Ectodermal cell (in vitro differentiated cells): ENCODE data around the gene MIER3. TPM values are rescaled to one million over a fixed set of nuclear protein-coding genes. Genes with fewer than 3 reads are reported as not detected.

Experiments used
- H3K27ac ChIP-seq: 2 replicates; pipeline ENCODE4 v1.7.0; 2013; ENCODE audit warnings: mild to moderate bottlenecking, low read depth, low read length; ENCODE audit not compliant: insufficient read depth, poor library complexity, severe bottlenecking
- H3K27me3 ChIP-seq: 2 replicates; pipeline ENCODE4 v1.7.0; 2013; ENCODE audit warnings: mild to moderate bottlenecking, low read length; ENCODE audit not compliant: insufficient read depth, control insufficient read depth, poor library complexity, severe bottlenecking
- H3K36me3 ChIP-seq: one replicate; pipeline ENCODE4 v1.7.0; 2013; ENCODE audit warnings: low read length; ENCODE audit not compliant: control insufficient read depth, insufficient read depth
- H3K4me1 ChIP-seq: one replicate; pipeline ENCODE4 v1.7.0; 2013; ENCODE audit warnings: low read length; ENCODE audit not compliant: control insufficient read depth, insufficient read depth
- H3K4me3 ChIP-seq: 2 replicates; pipeline ENCODE4 v1.7.0; 2013; ENCODE audit warnings: low read depth, low read length, control low read depth; ENCODE audit not compliant: insufficient read depth
- H3K9me3 ChIP-seq: 2 replicates; pipeline ENCODE4 v1.7.0; 2013; ENCODE audit warnings: mild to moderate bottlenecking, low read length, moderate library complexity; ENCODE audit not compliant: control insufficient read depth
- WGBS, 2 experiments: methylation state at CpG; one replicate each; pipeline ENCODE4 v1.1.7; 2013; ENCODE audit warnings: missing lambda C conversion rate in 2 of 2; 5-methylcytosine and 5-hydroxymethylcytosine counted together
- polyA plus RNA-seq, 4 experiments: library from polyadenylated mRNA; stranded (reverse); fragments of 50-300 nt; gene quantifications; one replicate each; pipeline ENCODE4 v1.2.3, GENCODE V29; 2013

Gene MIER3, protein sequence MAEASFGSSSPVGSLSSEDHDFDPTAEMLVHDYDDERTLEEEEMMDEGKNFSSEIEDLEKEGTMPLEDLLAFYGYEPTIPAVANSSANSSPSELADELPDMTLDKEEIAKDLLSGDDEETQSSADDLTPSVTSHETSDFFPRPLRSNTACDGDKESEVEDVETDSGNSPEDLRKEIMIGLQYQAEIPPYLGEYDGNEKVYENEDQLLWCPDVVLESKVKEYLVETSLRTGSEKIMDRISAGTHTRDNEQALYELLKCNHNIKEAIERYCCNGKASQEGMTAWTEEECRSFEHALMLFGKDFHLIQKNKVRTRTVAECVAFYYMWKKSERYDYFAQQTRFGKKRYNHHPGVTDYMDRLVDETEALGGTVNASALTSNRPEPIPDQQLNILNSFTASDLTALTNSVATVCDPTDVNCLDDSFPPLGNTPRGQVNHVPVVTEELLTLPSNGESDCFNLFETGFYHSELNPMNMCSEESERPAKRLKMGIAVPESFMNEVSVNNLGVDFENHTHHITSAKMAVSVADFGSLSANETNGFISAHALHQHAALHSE
- polyA plus RNA-seq (2013, experiment 1 of 4), result 30.8 TPM
- polyA plus RNA-seq (2013, experiment 2 of 4), result 30.3 TPM
- 25.1 TPM for polyA plus RNA-seq (2013, experiment 3 of 4)
- 27.4 TPM for polyA plus RNA-seq (2013, experiment 4 of 4)

DNA sequence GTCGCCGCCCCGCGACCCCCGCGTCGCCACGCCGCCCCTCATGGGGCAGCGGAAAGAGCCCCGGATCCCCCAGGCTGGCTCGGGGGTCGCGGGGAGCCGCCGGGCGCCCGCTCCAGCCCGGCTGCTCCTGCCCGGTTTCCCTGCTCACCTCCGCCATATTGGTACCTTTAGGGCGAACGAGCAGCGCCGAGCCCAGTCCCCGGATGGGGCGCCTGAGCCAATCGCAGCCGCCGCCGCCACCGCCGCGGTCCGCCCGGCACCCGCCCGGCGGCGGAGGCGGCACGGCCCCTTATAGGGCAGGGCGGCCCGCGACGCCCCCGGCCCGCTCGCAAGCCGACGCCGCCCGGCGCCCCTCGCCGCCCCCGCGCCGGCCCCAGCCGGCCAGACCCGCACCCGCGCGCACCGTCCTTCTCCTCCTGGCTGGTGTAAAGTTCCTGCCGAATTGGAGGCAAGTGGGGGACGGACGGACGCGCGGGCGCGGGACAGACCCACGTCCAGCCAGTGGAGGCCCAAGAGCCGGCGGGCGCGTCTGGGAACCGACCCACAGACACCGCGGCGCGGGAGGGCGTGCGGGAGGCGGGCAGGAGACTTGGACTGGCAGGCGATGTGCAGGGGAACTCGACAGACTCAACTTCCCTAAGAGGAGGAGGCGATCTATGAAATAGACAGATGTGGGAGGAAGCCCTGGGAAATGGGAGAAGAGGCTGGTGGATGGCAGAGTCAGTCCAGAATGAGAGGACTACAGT, at the start of gene MIER3:
Gene MIER3 (minus strand): TSS at position 178 of the 746 bp plus-strand sequence. CDS start 21 bp downstream, at position 157.
- Histone ChIP-seq H3K9me3 (no peaks in the 10 kb centered on the region), H3K4me3 (peak within 1 kb of the TSS; percentile 73), H3K4me1 (no peaks in the 10 kb centered on the region), H3K27me3 (peaks cover 9% of the 10 kb centered on the region), H3K36me3 (no peaks in the 10 kb centered on the region), H3K27ac (peak within 1 kb of the TSS; percentile 64)
- 0 to 1% methylated on average over 89 of the region's 89 CpGs for WGBS, 2 experiments

DNA sequence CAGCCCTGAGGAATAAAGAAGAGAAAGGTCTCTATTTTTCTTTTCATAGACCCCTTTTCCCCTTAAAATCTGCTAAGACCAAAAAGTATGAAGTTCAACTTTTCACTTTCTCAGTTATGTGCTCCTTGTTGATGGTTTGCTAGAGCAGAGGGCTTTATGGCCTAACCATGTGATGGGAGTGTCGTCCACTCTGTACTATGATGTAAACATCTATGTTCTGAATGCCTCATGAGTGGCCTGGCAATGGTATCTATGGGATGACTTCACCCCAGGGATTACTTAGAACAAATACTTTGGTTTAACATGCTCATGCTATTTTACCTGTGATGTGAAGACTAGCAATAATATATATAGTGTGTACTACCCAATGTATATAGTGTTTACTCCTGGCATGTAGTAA, 43.7 kb upstream of the MIER3 start:
- no peaks in the 10 kb centered on the region for H3K9me3 ChIP-seq
- H3K27ac ChIP-seq, result no peak overlapping the region
- 89 to 91% methylated on average over 1 of the region's 1 CpG for WGBS, 2 experiments
- no peaks in the 10 kb centered on the region for H3K4me1 ChIP-seq
- no peaks in the 10 kb centered on the region for H3K27me3 ChIP-seq
- H3K4me3 ChIP-seq, result no peak overlapping the region
- H3K36me3 ChIP-seq, result no peaks in the 10 kb centered on the region

DNA sequence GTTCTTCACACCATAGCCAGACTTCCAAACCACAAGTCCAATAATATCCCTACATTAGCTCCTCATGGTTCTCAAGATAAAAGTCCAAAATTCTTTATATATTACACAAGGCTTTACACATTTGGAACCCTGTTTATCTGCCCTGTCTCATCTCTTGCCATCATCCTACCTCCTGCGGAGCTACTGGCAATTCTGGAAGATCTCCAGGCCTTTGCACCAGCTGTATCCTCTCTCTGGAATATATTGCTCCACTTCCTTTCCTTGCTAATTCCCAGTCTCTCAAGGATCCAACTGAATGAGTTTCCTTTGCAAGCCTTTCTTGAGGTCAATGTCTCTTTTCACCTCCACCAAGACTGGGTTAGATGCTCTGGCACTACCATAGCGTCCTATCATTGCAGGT, 41.3 kb upstream of the MIER3 start:
- Histone ChIP-seq H3K4me3 (no peak overlapping the region), H3K4me1 (no peaks in the 10 kb centered on the region), H3K27me3 (no peaks in the 10 kb centered on the region), H3K9me3 (no peaks in the 10 kb centered on the region), H3K27ac (no peak overlapping the region), H3K36me3 (no peaks in the 10 kb centered on the region)
- WGBS, 2 experiments, result 87 to 94% methylated on average over 2 of the region's 2 CpGs

DNA sequence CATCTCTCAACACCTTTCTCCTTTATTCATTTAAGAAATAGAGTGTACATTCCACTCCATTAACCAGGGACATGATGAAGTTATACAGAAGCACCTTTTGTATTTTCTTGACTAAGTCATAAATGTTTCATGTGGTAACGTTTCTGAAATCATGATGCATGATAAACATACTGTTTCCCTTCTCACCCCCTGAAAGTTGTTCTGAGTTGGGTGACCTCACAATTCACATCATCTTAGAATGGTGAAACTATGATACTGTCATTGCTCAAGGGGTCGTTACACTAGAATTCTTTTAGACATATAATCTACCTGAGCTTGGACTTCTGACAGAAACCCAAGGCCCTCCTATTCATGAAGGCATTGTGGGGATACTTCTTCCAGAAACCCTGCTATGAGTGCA, 37.8 kb upstream of the MIER3 start:
- Histone ChIP-seq H3K4me1 (no peaks in the 10 kb centered on the region), H3K9me3 (no peaks in the 10 kb centered on the region), H3K36me3 (no peaks in the 10 kb centered on the region), H3K4me3 (no peak overlapping the region), H3K27ac (no peak overlapping the region), H3K27me3 (no peaks in the 10 kb centered on the region)
- WGBS, 2 experiments, result 92 to 95% methylated on average over 2 of the region's 2 CpGs

DNA sequence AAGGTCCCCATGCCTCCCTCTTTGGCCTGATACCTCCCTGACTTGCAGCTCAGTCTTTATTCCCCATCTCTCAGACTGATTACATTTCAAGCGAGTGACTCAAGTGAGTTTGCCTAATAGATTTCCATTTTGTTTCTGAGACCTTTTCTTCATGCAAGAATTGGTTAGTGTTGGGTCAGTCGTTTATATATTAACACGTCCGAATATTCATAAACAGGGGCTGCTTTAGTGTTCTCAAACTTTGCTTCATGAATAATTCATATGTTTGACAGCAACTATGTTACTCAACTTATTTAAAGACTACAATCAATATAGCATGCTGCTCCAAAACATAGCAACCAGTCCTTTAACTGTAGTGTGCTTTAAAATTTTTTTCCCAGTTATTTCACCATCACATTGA, 36.6 kb upstream of the MIER3 start:
- WGBS, 2 experiments, result 83 to 91% methylated on average over 2 to 4 of the region's 4 CpGs
- Histone ChIP-seq H3K9me3 (no peaks in the 10 kb centered on the region), H3K36me3 (no peaks in the 10 kb centered on the region), H3K27ac (no peak overlapping the region), H3K27me3 (no peaks in the 10 kb centered on the region), H3K4me3 (no peak overlapping the region), H3K4me1 (no peaks in the 10 kb centered on the region)

DNA sequence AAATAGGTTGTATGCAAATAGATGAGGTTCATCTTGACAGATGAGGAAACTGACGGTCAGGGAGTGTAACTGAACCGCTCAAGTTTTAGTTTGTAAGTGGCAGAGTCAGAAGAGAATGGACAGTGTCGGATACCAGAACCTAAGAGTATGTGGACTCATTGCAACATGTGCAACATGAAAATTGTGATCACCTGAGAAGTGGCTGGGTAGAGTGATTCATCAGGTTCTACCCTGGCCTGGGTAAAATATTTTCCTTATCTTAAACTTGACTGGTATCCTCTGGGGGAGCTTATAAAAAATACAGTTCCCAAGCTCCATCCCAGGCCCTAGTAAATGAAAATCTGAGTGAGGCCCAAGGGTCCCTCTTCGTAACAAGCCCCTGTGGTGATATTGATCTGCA, 35.2 kb upstream of the MIER3 start:
- Histone ChIP-seq H3K4me3 (no peak overlapping the region), H3K36me3 (no peaks in the 10 kb centered on the region), H3K27ac (no peak overlapping the region), H3K27me3 (no peaks in the 10 kb centered on the region), H3K9me3 (no peaks in the 10 kb centered on the region), H3K4me1 (no peaks in the 10 kb centered on the region)
- 95 to 96% methylated on average over 3 to 4 of the region's 4 CpGs for WGBS, 2 experiments

DNA sequence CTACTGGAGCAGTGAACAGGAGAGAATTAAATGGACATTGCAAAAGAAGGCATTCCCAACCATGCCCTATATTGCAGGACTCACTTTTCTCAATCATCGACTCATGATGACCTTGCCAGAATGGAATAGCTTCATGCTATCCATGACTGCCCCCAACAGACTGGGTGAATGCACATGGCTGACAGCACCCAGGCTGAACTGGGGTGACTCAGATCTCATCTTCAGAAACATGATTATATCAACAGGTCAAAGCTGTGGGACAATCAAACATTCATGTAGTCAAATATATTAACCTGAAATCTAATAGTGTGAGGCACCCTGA, 34.7 kb upstream of the MIER3 start:
- Histone ChIP-seq H3K27me3 (no peaks in the 10 kb centered on the region), H3K9me3 (no peaks in the 10 kb centered on the region), H3K36me3 (no peaks in the 10 kb centered on the region), H3K4me3 (no peak overlapping the region), H3K4me1 (no peaks in the 10 kb centered on the region), H3K27ac (no peak overlapping the region)
- 94 to 97% methylated on average over 1 of the region's 1 CpG for WGBS, 2 experiments

DNA sequence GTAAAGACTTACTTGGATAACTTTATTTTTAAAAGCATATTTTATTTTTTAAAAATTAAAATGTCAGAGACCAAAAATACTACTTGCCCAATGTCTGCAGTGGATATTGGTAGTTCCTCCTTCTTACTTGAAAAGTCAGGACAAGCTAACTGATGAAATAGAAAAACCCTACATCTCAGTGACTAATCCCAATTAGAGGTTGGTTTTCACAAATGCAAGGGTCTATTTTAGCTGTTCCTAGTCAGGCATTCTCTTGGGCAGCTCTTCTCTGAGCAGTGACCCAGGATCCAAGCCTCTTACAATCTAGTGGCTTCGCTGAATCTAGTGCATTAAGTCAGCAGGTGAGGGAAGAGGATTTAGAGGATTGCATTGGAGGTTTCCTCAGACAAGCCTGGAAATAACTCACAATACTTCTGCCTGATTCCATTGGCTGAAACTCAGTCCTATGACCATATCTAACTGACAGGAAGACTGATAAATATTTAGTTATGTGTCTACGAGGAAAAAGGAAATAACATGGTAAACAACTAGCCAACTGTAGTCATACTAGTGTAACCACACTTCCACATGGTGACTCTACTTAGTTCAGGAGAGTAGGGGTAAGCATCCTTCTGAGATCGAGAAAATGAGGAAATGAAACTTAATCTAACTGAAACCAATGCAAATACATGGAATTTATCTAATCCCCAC, 34.2 kb upstream of the MIER3 start:
- H3K27ac ChIP-seq, result no peak overlapping the region
- H3K9me3 ChIP-seq, result no peaks in the 10 kb centered on the region
- WGBS, 2 experiments, result 85 to 95% methylated on average over 1 to 3 of the region's 3 CpGs
- H3K36me3 ChIP-seq, result no peaks in the 10 kb centered on the region
- H3K4me1 ChIP-seq, result no peaks in the 10 kb centered on the region
- no peaks in the 10 kb centered on the region for H3K27me3 ChIP-seq
- no peak overlapping the region for H3K4me3 ChIP-seq

DNA sequence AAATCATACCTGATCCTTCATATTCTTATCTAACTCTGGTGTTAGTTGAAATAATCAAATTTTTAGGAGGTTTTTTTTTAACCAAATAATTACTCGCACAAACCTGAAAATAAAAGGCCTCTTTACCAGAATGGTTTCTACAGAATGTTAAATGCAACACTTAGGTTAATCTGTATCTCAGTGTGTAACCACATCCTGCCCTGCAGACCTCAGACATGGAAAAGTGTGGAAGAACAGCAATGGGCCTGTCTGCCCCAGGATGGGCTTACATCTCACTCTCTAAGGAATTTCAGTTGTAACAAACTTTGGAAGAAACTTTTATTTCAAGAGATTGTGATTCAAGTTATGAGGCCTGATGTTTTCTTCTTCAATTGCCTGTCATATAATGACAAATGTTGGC, 32.5 kb upstream of the MIER3 start:
- Histone ChIP-seq H3K9me3 (no peaks in the 10 kb centered on the region), H3K4me3 (no peak overlapping the region), H3K27ac (no peak overlapping the region), H3K4me1 (no peaks in the 10 kb centered on the region), H3K36me3 (no peaks in the 10 kb centered on the region), H3K27me3 (no peaks in the 10 kb centered on the region)
- 100% methylated on average over 1 of the region's 1 CpG; no CpG with 5 or more reads in 1 of the 2 experiments for WGBS, 2 experiments
